ENCODE data around the gene COX6A1.
"Not testable (repeated sequence)": the region's sequence is repeated elsewhere in the genome, so short reads cannot be mapped to it uniquely, and the experiment has no call there.

- TF ChIP-seq CTCF, POLR2A (IDR thresholded peaks at IDR 0.05): not testable (repeated sequence)
Measured at GRCh38 chr12:120487552-120487951, 49.6 kb downstream of the COX6A1 start.

All from uterus (tissue), 2 donors.